ENCODE results near the gene GPC1. TPM values are rescaled to one million over a fixed set of nuclear protein-coding genes. Genes with fewer than 3 reads are reported as not detected.

The GPC1 gene
- total RNA-seq, 6 experiments from 2014 or later: 20.7 to 44.5 (median 27.8) TPM

GRCh38 chr2:240443891-240444301, 8.4 kb downstream of the GPC1 start:
- ATAC-seq: no peak
- no CpG with 5 or more reads among the region's 17 CpGs for WGBS (ENCODE audit: insufficient coverage, low coverage, low lambda C conversion rate, missing lambda C conversion rate)
- H3K4me3 ChIP-seq: no peak overlapping the region

GRCh38 chr2:240444464-240444863, 9.0 kb downstream of the GPC1 start:
- Histone ChIP-seq H3K4me3 (no peak overlapping the region), H3K27ac (no peak overlapping the region), H3K9me3 (no peaks in the 10 kb centered on the region), H3K4me1 (no peaks in the 10 kb centered on the region), H3K27me3 (no peaks in the 10 kb centered on the region), H3K36me3 (no peaks in the 10 kb centered on the region)
- DNase-seq (no peak), ATAC-seq (no peak)
- intact Hi-C loops (cut with DNase I): loop anchor here in 1 of 2 donors (5.0 kb wide), 1 partner anchor 212 kb away; no protein-coding TSS in a partner anchor
- TF ChIP-seq POLR2A (IDR thresholded peaks at IDR 0.05) (no peak), CTCF (IDR thresholded peaks at IDR 0.05) (no peak)
- WGBS (ENCODE audit: insufficient coverage, low coverage, low lambda C conversion rate, missing lambda C conversion rate): 56% methylated on average over 4 of the region's 16 CpGs

More at GRCh38 chr2:240443891-240444301, 8.4 kb downstream of the GPC1 start:
- H3K4me1 ChIP-seq: no peaks in the 10 kb centered on the region
- no peak overlapping the region for H3K27ac ChIP-seq
- intact Hi-C loops (cut with DNase I): loop anchor here in 1 of 2 donors (5.0 kb wide), 1 partner anchor 212 kb away; no protein-coding TSS in a partner anchor
- no peaks in the 10 kb centered on the region for H3K9me3 ChIP-seq
- H3K27me3 ChIP-seq: no peaks in the 10 kb centered on the region
- TF ChIP-seq POLR2A (IDR thresholded peaks at IDR 0.05): no peak
- H3K36me3 ChIP-seq: no peaks in the 10 kb centered on the region
- no peak for DNase-seq

- no peak for DNase-seq
These were observed 10.6 kb downstream of the GPC1 start for GRCh38 chr2:240445961-240446663.

GRCh38 chr2:240446664-240447175, 11.3 kb downstream of the GPC1 start:
- intact Hi-C loops (cut with DNase I): no loop called here
- DNase-seq (no peak), ATAC-seq (no peak)
- Histone ChIP-seq H3K27me3 (no peaks in the 10 kb centered on the region), H3K9me3 (no peaks in the 10 kb centered on the region), H3K4me1 (no peaks in the 10 kb centered on the region), H3K36me3 (no peaks in the 10 kb centered on the region), H3K27ac (no peak overlapping the region), H3K4me3 (no peak overlapping the region)
- no CpG with 5 or more reads among the region's 12 CpGs for WGBS (ENCODE audit: insufficient coverage, low coverage, low lambda C conversion rate, missing lambda C conversion rate)
- TF ChIP-seq CTCF (IDR thresholded peaks at IDR 0.05) (no peak), POLR2A (IDR thresholded peaks at IDR 0.05) (no peak)

More at GRCh38 chr2:240445961-240446663, 10.6 kb downstream of the GPC1 start:
- intact Hi-C loops (cut with DNase I): no loop called here
- Histone ChIP-seq H3K27ac (no peak overlapping the region), H3K4me3 (no peak overlapping the region), H3K36me3 (no peaks in the 10 kb centered on the region), H3K4me1 (no peaks in the 10 kb centered on the region), H3K9me3 (no peaks in the 10 kb centered on the region), H3K27me3 (no peaks in the 10 kb centered on the region)
- 87% methylated on average over 6 of the region's 24 CpGs for WGBS (ENCODE audit: insufficient coverage, low coverage, low lambda C conversion rate, missing lambda C conversion rate)
- no peak for ATAC-seq
- TF ChIP-seq POLR2A (IDR thresholded peaks at IDR 0.05) (no peak), CTCF (IDR thresholded peaks at IDR 0.05) (no peak)

- intact Hi-C loops (cut with DNase I): no loop called here
- DNase-seq: no peak
- TF ChIP-seq CTCF (IDR thresholded peaks at IDR 0.05): no peak
- no peak for TF ChIP-seq POLR2A (IDR thresholded peaks at IDR 0.05)
These were observed 11.9 kb downstream of the GPC1 start for GRCh38 chr2:240447331-240447730.

More at GRCh38 chr2:240447331-240447730, 11.9 kb downstream of the GPC1 start:
- no peak overlapping the region for H3K4me3 ChIP-seq
- no peaks in the 10 kb centered on the region for H3K36me3 ChIP-seq
- no peaks in the 10 kb centered on the region for H3K9me3 ChIP-seq
- ATAC-seq: no peak
- H3K4me1 ChIP-seq: peaks cover 0 to 3% (median 0%) of the 10 kb centered on the region in 4 donors
- WGBS (ENCODE audit: insufficient coverage, low coverage, low lambda C conversion rate, missing lambda C conversion rate): 40% methylated on average over 1 of the region's 22 CpGs
- H3K27me3 ChIP-seq: no peaks in the 10 kb centered on the region
- H3K27ac ChIP-seq: no peak overlapping the region

Measured in right lobe of liver (tissue), 6 donors.